Measurements from ENCODE around the gene ZNG1B.
"Not testable (repeated sequence)": the region's sequence is repeated elsewhere in the genome, so short reads cannot be mapped to it uniquely, and the experiment has no call there.

ZNG1B gene

GRCh38 chr2:113504081-113504480, 66.6 kb downstream of the ZNG1B start:
- not testable (repeated sequence) for DNase-seq

- not testable (repeated sequence) for DNase-seq
These were observed 70.1 kb downstream of the ZNG1B start for GRCh38 chr2:113507394-113508140.

- DNase-seq = not testable (repeated sequence)
These were observed 70.7 kb downstream of the ZNG1B start for GRCh38 chr2:113508187-113508586.

GRCh38 chr2:113510913-113511312, 73.4 kb downstream of the ZNG1B start:
- not testable (repeated sequence) for DNase-seq

GRCh38 chr2:113511859-113512258, 74.4 kb downstream of the ZNG1B start:
- DNase-seq = not testable (repeated sequence)

- DNase-seq = not testable (repeated sequence)
These were observed 78.0 kb downstream of the ZNG1B start for GRCh38 chr2:113515457-113515856.

GRCh38 chr2:113515995-113516394, 78.5 kb downstream of the ZNG1B start:
- DNase-seq = not testable (repeated sequence)

GRCh38 chr2:113517025-113517424, 79.5 kb downstream of the ZNG1B start:
- not testable (repeated sequence) for DNase-seq

GRCh38 chr2:113520837-113521236, 83.3 kb downstream of the ZNG1B start:
- not testable (repeated sequence) for DNase-seq

GRCh38 chr2:113521492-113521891, 84.0 kb downstream of the ZNG1B start:
- DNase-seq = not testable (repeated sequence)

- not testable (repeated sequence) for DNase-seq
These were observed 87.5 kb downstream of the ZNG1B start for GRCh38 chr2:113524986-113525385.

GRCh38 chr2:113527350-113528045, 90.0 kb downstream of the ZNG1B start:
- not testable (repeated sequence) for DNase-seq

- DNase-seq = not testable (repeated sequence)
These were observed 90.6 kb downstream of the ZNG1B start for GRCh38 chr2:113528126-113528525.

GRCh38 chr2:113528904-113529303, 91.4 kb downstream of the ZNG1B start:
- not testable (repeated sequence) for DNase-seq

GRCh38 chr2:113532991-113533390, 95.5 kb downstream of the ZNG1B start:
- DNase-seq = not testable (repeated sequence)

GRCh38 chr2:113536573-113536972, 99.1 kb downstream of the ZNG1B start:
- not testable (repeated sequence) for DNase-seq

GRCh38 chr2:113540834-113541203, 103.3 kb downstream of the ZNG1B start:
- DNase-seq = not testable (repeated sequence)

GRCh38 chr2:113541204-113541975, 103.9 kb downstream of the ZNG1B start:
- not testable (repeated sequence) for DNase-seq

GRCh38 chr2:113541976-113542485, 104.5 kb downstream of the ZNG1B start:
- DNase-seq = not testable (repeated sequence)

GRCh38 chr2:113542529-113542928, 105.0 kb downstream of the ZNG1B start:
- DNase-seq = not testable (repeated sequence)
